ENCODE data around the gene BICD2. TPM values are rescaled to one million over a fixed set of nuclear protein-coding genes. Genes with fewer than 3 reads are reported as not detected.
A peak's percentile ranks its signal among the peaks of the same experiment; 100 is the strongest.

The BICD2 gene
- total RNA-seq, 4 donors from 2014 or later: 135 to 201 (median 153) TPM

GRCh38 chr9:92729735-92730155 is 34.9 kb downstream of the BICD2 start:
- DNase-seq (ENCODE audit: low spot score in 2 of 2): peak in 1 of 2 donors; percentile 75
- H3K36me3 ChIP-seq: peaks cover 16% of the 10 kb centered on the region

GRCh38 chr9:92728831-92729734 is 35.5 kb downstream of the BICD2 start:
- Histone ChIP-seq H3K27ac (no peak overlapping the region), H3K36me3 (peaks cover 16% of the 10 kb centered on the region), H3K4me1 (peaks cover 59% of the 10 kb centered on the region), H3K27me3 (no peaks in the 10 kb centered on the region), H3K9me3 (no peaks in the 10 kb centered on the region), H3K4me3 (no peak overlapping the region)
- DNase-seq (ENCODE audit: low spot score in 2 of 2): peak in 1 of 2 donors; percentile 72
- 86% methylated on average over 17 of the region's 22 CpGs for WGBS
- TF ChIP-seq CTCF (IDR thresholded peaks at IDR 0.05) (peak in 1 of 2 donors; percentile 33), POLR2AphosphoS5 (IDR thresholded peaks at IDR 0.05) (no peak)

More at GRCh38 chr9:92729735-92730155, 34.9 kb downstream of the BICD2 start:
- TF ChIP-seq POLR2A (IDR thresholded peaks at IDR 0.05) (no peak), POLR2AphosphoS5 (IDR thresholded peaks at IDR 0.05) (no peak), CTCF (IDR thresholded peaks at IDR 0.05) (no peak), EP300 (IDR thresholded peaks at IDR 0.05) (no peak)
- Histone ChIP-seq H3K27ac (no peak overlapping the region), H3K9me3 (no peaks in the 10 kb centered on the region), H3K4me3 (no peak overlapping the region), H3K4me1 (peaks cover 56% of the 10 kb centered on the region), H3K27me3 (no peaks in the 10 kb centered on the region)
- 100% methylated on average over 2 of the region's 9 CpGs for WGBS

- Histone ChIP-seq H3K9me3 (no peaks in the 10 kb centered on the region), H3K4me1 (peaks cover 70% of the 10 kb centered on the region), H3K4me3 (no peak overlapping the region), H3K27me3 (no peaks in the 10 kb centered on the region), H3K27ac (no peak overlapping the region), H3K36me3 (peaks cover 16% of the 10 kb centered on the region)
- 91% methylated on average over 10 of the region's 14 CpGs for WGBS
- TF ChIP-seq EP300 (IDR thresholded peaks at IDR 0.05) (no peak), CTCF (IDR thresholded peaks at IDR 0.05) (no peak), POLR2A (IDR thresholded peaks at IDR 0.05) (no peak), POLR2AphosphoS5 (IDR thresholded peaks at IDR 0.05) (no peak)
- peak; percentile 50 to 69 for DNase-seq (ENCODE audit: low spot score in 2 of 2)
Measured at GRCh38 chr9:92727716-92728700, 36.6 kb downstream of the BICD2 start.

- 70% methylated on average over 13 of the region's 13 CpGs for WGBS
- Histone ChIP-seq H3K27me3 (no peaks in the 10 kb centered on the region), H3K9me3 (no peaks in the 10 kb centered on the region), H3K27ac (no peak overlapping the region), H3K4me1 (peaks cover 79% of the 10 kb centered on the region), H3K4me3 (no peak overlapping the region), H3K36me3 (peaks cover 23% of the 10 kb centered on the region)
- TF ChIP-seq POLR2A (IDR thresholded peaks at IDR 0.05) (no peak), POLR2AphosphoS5 (IDR thresholded peaks at IDR 0.05) (no peak), CTCF (IDR thresholded peaks at IDR 0.05) (no peak), EP300 (IDR thresholded peaks at IDR 0.05) (no peak)
- DNase-seq (ENCODE audit: low spot score in 2 of 2): no peak
Measured at GRCh38 chr9:92726971-92727715, 37.5 kb downstream of the BICD2 start.

Measured in suprapubic skin (tissue), 4 donors.